Ovary (tissue), 3 donors: ENCODE results near the gene TSHZ3.

ENCODE experiments used
- EP300 ChIP-seq: sonication (generic); formaldehyde crosslinking; IDR thresholded peaks from one replicate; pipeline ENCODE4 v1.6.1; 2017; ENCODE audit warnings: antibody characterized with exemption
- POLR2A ChIP-seq: fragments of 450-650 bp; IDR thresholded peaks from one replicate; pipeline ENCODE4 v1.6.1; 2017; ENCODE audit warnings: antibody characterized with exemption, mild to moderate bottlenecking, moderate library complexity
- TF ChIP-seq, protein P1 (sequence below), 3 donors: fragments of 450-650 bp in 2 of 3; fragments of 200-600 bp in 1 of 3; IDR thresholded peaks; one replicate each; pipeline versions ENCODE4 v1.5.1 to v1.8.0; 2016 to 2022; ENCODE audit warnings: antibody characterized with exemption in 3 of 3, mild to moderate bottlenecking in 1 of 3
- donor health status: DM: no; HTN: no; CAD: no.

DNA sequence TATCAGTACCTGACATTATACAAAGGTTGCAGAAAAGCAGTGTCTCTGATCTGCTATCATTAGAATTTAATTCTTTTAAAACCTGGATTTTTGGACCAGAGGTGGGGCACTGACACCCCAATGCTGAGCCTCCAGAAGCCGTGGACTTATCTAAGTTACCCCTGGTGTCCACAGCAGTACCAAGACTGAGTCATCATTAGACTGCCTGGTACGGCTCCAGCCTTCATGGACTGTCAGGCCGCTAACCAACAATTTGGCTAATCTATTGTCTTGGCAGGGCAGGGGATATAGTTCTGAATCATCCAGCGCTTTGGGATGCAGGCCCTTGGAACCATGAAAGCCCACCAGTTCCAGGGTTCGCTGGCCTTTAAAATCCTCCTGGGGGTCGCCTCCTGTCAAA lies 78.3 kb downstream of the TSHZ3 start:
- TF ChIP-seq, protein P1, sequence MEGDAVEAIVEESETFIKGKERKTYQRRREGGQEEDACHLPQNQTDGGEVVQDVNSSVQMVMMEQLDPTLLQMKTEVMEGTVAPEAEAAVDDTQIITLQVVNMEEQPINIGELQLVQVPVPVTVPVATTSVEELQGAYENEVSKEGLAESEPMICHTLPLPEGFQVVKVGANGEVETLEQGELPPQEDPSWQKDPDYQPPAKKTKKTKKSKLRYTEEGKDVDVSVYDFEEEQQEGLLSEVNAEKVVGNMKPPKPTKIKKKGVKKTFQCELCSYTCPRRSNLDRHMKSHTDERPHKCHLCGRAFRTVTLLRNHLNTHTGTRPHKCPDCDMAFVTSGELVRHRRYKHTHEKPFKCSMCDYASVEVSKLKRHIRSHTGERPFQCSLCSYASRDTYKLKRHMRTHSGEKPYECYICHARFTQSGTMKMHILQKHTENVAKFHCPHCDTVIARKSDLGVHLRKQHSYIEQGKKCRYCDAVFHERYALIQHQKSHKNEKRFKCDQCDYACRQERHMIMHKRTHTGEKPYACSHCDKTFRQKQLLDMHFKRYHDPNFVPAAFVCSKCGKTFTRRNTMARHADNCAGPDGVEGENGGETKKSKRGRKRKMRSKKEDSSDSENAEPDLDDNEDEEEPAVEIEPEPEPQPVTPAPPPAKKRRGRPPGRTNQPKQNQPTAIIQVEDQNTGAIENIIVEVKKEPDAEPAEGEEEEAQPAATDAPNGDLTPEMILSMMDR (IDR thresholded peaks at IDR 0.05): no peak
- TF ChIP-seq EP300 (no peak), POLR2A (no peak)
